Measurements from ENCODE around the gene ECM2.

The ECM2 gene

GRCh38 chr9:92467511-92467910 lies 68.3 kb downstream of the ECM2 start:
- DNase-seq (no peak), ATAC-seq (ENCODE audit: insufficient read depth, low read depth) (no peak)
- Histone ChIP-seq H3K9ac (ENCODE audit: low read depth, low read length) (no peak overlapping the region), H3K9me3 (ENCODE audit: insufficient read depth, low read length, severe bottlenecking) (no peaks in the 10 kb centered on the region), H4K20me1 (ENCODE audit: insufficient read depth, low read length) (peaks cover 5% of the 10 kb centered on the region; the same call in 1 of the 2 replicates), H3K4me2 (ENCODE audit: insufficient read depth, low read length) (no peak overlapping the region), H3K4me3 (ENCODE audit: low read depth in 1 of 2, low read length in 2 of 2) (no peak overlapping the region), H2AFZ (ENCODE audit: low read depth, low read length) (no peak overlapping the region), H3K4me1 (ENCODE audit: insufficient read depth, low read length) (no peaks in the 10 kb centered on the region), H3K27me3 (ENCODE audit: insufficient read depth, low read length, poor library complexity) (no peaks in the 10 kb centered on the region), H3K79me2 (ENCODE audit: insufficient read depth, low read length) (no peaks in the 10 kb centered on the region), H3K36me3 (ENCODE audit: insufficient read depth, low read length) (no peaks in the 10 kb centered on the region), H3K27ac (ENCODE audit: low read length) (no peak overlapping the region)
- TF ChIP-seq CTCF (IDR thresholded peaks at IDR 0.05; ENCODE audit: borderline replicate concordance, extremely low read depth, low read length, poor library complexity, severe bottlenecking), result no peak
- no peak for TF ChIP-seq EZH2 (IDR thresholded peaks at IDR 0.05; ENCODE audit: borderline replicate concordance, low read depth, low read length, severe bottlenecking)

GRCh38 chr9:92467041-92467440 lies 68.7 kb downstream of the ECM2 start:
- no peak overlapping the region for H3K4me3 ChIP-seq (ENCODE audit: low read depth in 1 of 2, low read length in 2 of 2)
- H3K9ac ChIP-seq (ENCODE audit: low read depth, low read length), result no peak overlapping the region
- no peaks in the 10 kb centered on the region for H3K9me3 ChIP-seq (ENCODE audit: insufficient read depth, low read length, severe bottlenecking)
- H3K27me3 ChIP-seq (ENCODE audit: insufficient read depth, low read length, poor library complexity), result no peaks in the 10 kb centered on the region
- no peak overlapping the region for H3K27ac ChIP-seq (ENCODE audit: low read length)
- H3K79me2 ChIP-seq (ENCODE audit: insufficient read depth, low read length), result no peaks in the 10 kb centered on the region
- no peak overlapping the region for H2AFZ ChIP-seq (ENCODE audit: low read depth, low read length)
- H3K4me2 ChIP-seq (ENCODE audit: insufficient read depth, low read length), result no peak overlapping the region
- no peaks in the 10 kb centered on the region for H3K4me1 ChIP-seq (ENCODE audit: insufficient read depth, low read length)
- peaks cover 5% of the 10 kb centered on the region; the same call in 1 of the 2 replicates for H4K20me1 ChIP-seq (ENCODE audit: insufficient read depth, low read length)
- TF ChIP-seq EZH2 (IDR thresholded peaks at IDR 0.05; ENCODE audit: borderline replicate concordance, low read depth, low read length, severe bottlenecking), result no peak
- TF ChIP-seq CTCF (IDR thresholded peaks at IDR 0.05; ENCODE audit: borderline replicate concordance, extremely low read depth, low read length, poor library complexity, severe bottlenecking), result no peak
- ATAC-seq (ENCODE audit: insufficient read depth, low read depth), result no peak
- no peak for DNase-seq
- no peaks in the 10 kb centered on the region for H3K36me3 ChIP-seq (ENCODE audit: insufficient read depth, low read length)

- Histone ChIP-seq H3K27ac (ENCODE audit: low read length) (no peak overlapping the region), H3K4me2 (ENCODE audit: insufficient read depth, low read length) (no peak overlapping the region)
- ATAC-seq (ENCODE audit: insufficient read depth, low read depth), result no peak
Measured at GRCh38 chr9:92463984-92464383, 71.8 kb downstream of the ECM2 start.

More at GRCh38 chr9:92463984-92464383, 71.8 kb downstream of the ECM2 start:
- Histone ChIP-seq H3K9ac (ENCODE audit: low read depth, low read length) (no peak overlapping the region), H3K36me3 (ENCODE audit: insufficient read depth, low read length) (no peaks in the 10 kb centered on the region), H3K4me3 (ENCODE audit: low read depth in 1 of 2, low read length in 2 of 2) (no peak overlapping the region), H2AFZ (ENCODE audit: low read depth, low read length) (no peak overlapping the region), H3K79me2 (ENCODE audit: insufficient read depth, low read length) (no peaks in the 10 kb centered on the region), H3K9me3 (ENCODE audit: insufficient read depth, low read length, severe bottlenecking) (no peaks in the 10 kb centered on the region), H4K20me1 (ENCODE audit: insufficient read depth, low read length) (no peaks in the 10 kb centered on the region; the same call in 1 of the 2 replicates), H3K27me3 (ENCODE audit: insufficient read depth, low read length, poor library complexity) (no peaks in the 10 kb centered on the region), H3K4me1 (ENCODE audit: insufficient read depth, low read length) (no peaks in the 10 kb centered on the region)
- TF ChIP-seq EZH2 (IDR thresholded peaks at IDR 0.05; ENCODE audit: borderline replicate concordance, low read depth, low read length, severe bottlenecking) (no peak), CTCF (IDR thresholded peaks at IDR 0.05; ENCODE audit: borderline replicate concordance, extremely low read depth, low read length, poor library complexity, severe bottlenecking) (no peak)
- no peak for DNase-seq
